Endothelial cell of umbilical vein (primary cell): ENCODE measurements around the gene DYNC1H1. TPM values are rescaled to one million over a fixed set of nuclear protein-coding genes. Genes with fewer than 3 reads are reported as not detected.

ENCODE experiments used
- BruUV-seq: library from RNA; stranded (reverse); fragments of 400-500 nt; replicated peaks from 2 replicates; lab custom pipeline; 2021; lab: Mats Ljungman, UMichigan
- CTCF ChIA-PET: fragments of 300-600, 350-600 bp; sonication (Branson Sonifier 250); formaldehyde crosslinking; loops from one replicate; lab custom pipeline; 2021; ENCODE audit warnings: antibody characterized with exemption, inconsistent platforms; lab: Charles Lee
- POLR2A ChIA-PET: fragments of 300-600, 350-600 bp; sonication (Branson Sonifier 250); formaldehyde crosslinking; loops from one replicate; lab custom pipeline; 2021; ENCODE audit warnings: antibody characterized with exemption, inconsistent platforms; lab: Charles Lee
- DNase-seq: peaks from one replicate; pipeline ENCODE4 v3.0.0-alpha.2; 2011; ENCODE audit warnings: low read depth, low spot score
- FAIRE-seq: peaks from 2 replicates; lab custom pipeline; 2011; peaks lifted over from hg19 to GRCh38; lab: Jason Lieb, UNC
- H2AFZ ChIP-seq: 2 replicates; pipeline ENCODE4 v1.6.0; 2012; ENCODE audit warnings: low read depth, low read length, control low read depth, inconsistent platforms
- H3K27ac ChIP-seq: 2 replicates; pipeline ENCODE4 v1.5.1; 2011; ENCODE audit warnings: low read depth, mild to moderate bottlenecking, control low read depth, low read length, moderate library complexity; ENCODE audit not compliant: insufficient read depth
- H3K27me3 ChIP-seq, 2 experiments: 2 replicates each; pipeline versions ENCODE4 v1.6.0 to v1.6.1; 2011; ENCODE audit warnings: low read length in 2 of 2, mixed read lengths in 1 of 2; ENCODE audit not compliant: control insufficient read depth in 2 of 2, insufficient read depth in 2 of 2
- H3K36me3 ChIP-seq, 2 experiments: 2 replicates in 1 of 2; 3 replicates in 1 of 2; pipeline ENCODE4 v1.5.1; 2011; ENCODE audit warnings: low read length in 2 of 2, mild to moderate bottlenecking in 1 of 2, moderate library complexity in 1 of 2; ENCODE audit not compliant: control insufficient read depth in 2 of 2, insufficient read depth in 2 of 2; ENCODE audit errors: extremely low read depth in 1 of 2
- H3K4me1 ChIP-seq: 3 replicates; pipeline ENCODE4 v1.5.1; 2011; ENCODE audit warnings: mild to moderate bottlenecking, low read length; ENCODE audit not compliant: control insufficient read depth, insufficient read depth; ENCODE audit errors: extremely low read depth
- H3K4me2 ChIP-seq: 2 replicates; pipeline ENCODE4 v1.6.1; 2011; ENCODE audit warnings: low read length, control low read depth, mixed read lengths; ENCODE audit not compliant: insufficient read depth
- H3K4me3 ChIP-seq, 3 experiments: fragments of 200-600 bp in 1 of 3; sonication (generic), shearing (Covaris generic) in 1 of 3; replicated peaks in 1 of 3; 2 replicates each; pipeline ENCODE4 v1.5.1; 2011 to 2016; ENCODE audit warnings: control low read depth in 3 of 3, low read length in 3 of 3, mild to moderate bottlenecking in 2 of 3, inconsistent platforms in 1 of 3, low read depth in 1 of 3, moderate library complexity in 1 of 3; ENCODE audit not compliant: insufficient read depth in 1 of 3
- H3K79me2 ChIP-seq: 2 replicates; pipeline ENCODE4 v1.6.0; 2012; ENCODE audit warnings: low read length, inconsistent platforms; ENCODE audit not compliant: control insufficient read depth, insufficient read depth
- H3K9ac ChIP-seq: replicated peaks from 2 replicates; pipeline ENCODE3; 2011; ENCODE audit warnings: low read length, control low read depth; ENCODE audit not compliant: insufficient read depth; ENCODE audit errors: extremely low read depth
- H3K9me1 ChIP-seq: replicated peaks from 3 replicates; pipeline ENCODE4 v1.6.0; 2011; ENCODE audit warnings: mild to moderate bottlenecking, low read length; ENCODE audit not compliant: control insufficient read depth, insufficient read depth; ENCODE audit errors: extremely low read depth
- H3K9me3 ChIP-seq: replicated peaks from 2 replicates; pipeline ENCODE4 v1.5.1; 2012; ENCODE audit warnings: low read length, inconsistent platforms; ENCODE audit not compliant: control insufficient read depth, insufficient read depth
- H4K20me1 ChIP-seq: replicated peaks from 2 replicates; pipeline ENCODE3; 2011; ENCODE audit warnings: mild to moderate bottlenecking, low read length; ENCODE audit not compliant: control insufficient read depth, insufficient read depth; ENCODE audit errors: extremely low read depth
- EZH2 ChIP-seq: IDR thresholded peaks from 2 replicates; pipeline ENCODE4 v1.6.1; 2012; ENCODE audit warnings: borderline replicate concordance, low read depth, mild to moderate bottlenecking, moderate library complexity, low read length, inconsistent platforms; ENCODE audit not compliant: severe bottlenecking
- FOS ChIP-seq: IDR thresholded peaks from 2 replicates; pipeline ENCODE4 v1.6.1; 2011; ENCODE audit warnings: mild to moderate bottlenecking, low read length, moderate library complexity, borderline replicate concordance; ENCODE audit not compliant: insufficient read depth
- GATA2 ChIP-seq: IDR thresholded peaks from 2 replicates; pipeline ENCODE4 v1.7.0; 2011; ENCODE audit warnings: low read depth, mild to moderate bottlenecking, moderate library complexity, mixed read lengths, low read length; ENCODE audit not compliant: insufficient read length, insufficient read depth
- JUN ChIP-seq: IDR thresholded peaks from 2 replicates; pipeline ENCODE4 v1.6.1; 2011; ENCODE audit warnings: borderline replicate concordance, low read depth; ENCODE audit not compliant: insufficient read length, insufficient read depth
- MYC ChIP-seq: IDR thresholded peaks from one replicate; pipeline ENCODE4 v1.6.1; 2011; ENCODE audit warnings: mild to moderate bottlenecking, low read depth, low read length
- POLR2A ChIP-seq: IDR thresholded peaks from 2 replicates; pipeline ENCODE4 v1.6.1; 2012; ENCODE audit warnings: low read depth, mild to moderate bottlenecking, control low read depth, low read length
- POLR2AphosphoS5 ChIP-seq: IDR thresholded peaks from 2 replicates; pipeline ENCODE4 v1.6.1; 2012; ENCODE audit warnings: low read depth, mild to moderate bottlenecking, control low read depth, low read length, moderate library complexity; ENCODE audit not compliant: insufficient read depth
- dilution Hi-C: fragments of 300-500 bp; cut with MboI; formaldehyde crosslinking; loops from one replicate; pipeline ENCODE4 v1.15.0; 2019; ENCODE audit warnings: low sequenced_read_pairs; ENCODE audit not compliant: extremely low pct_ligation_motif_present
- intact Hi-C: fragments of 100-400 bp; cut with micrococcal nuclease; formaldehyde crosslinking; loops from one replicate; pipeline ENCODE4 v1.10.0; 2022
- polyA plus RNA-seq, 4 experiments: library from polyadenylated mRNA; depleted of rRNA in 3 of 4; stranded (reverse) in 3 of 4; unstranded in 1 of 4; fragments of >200 nt; gene quantifications; 2 replicates each; pipeline versions ENCODE4 v1.2.1 to v1.2.3, GENCODE V29; 2011 to 2012; ENCODE audit warnings: missing spikeins in 1 of 4
- total RNA-seq: library from RNA; stranded (reverse); gene quantifications from 2 replicates; pipeline ENCODE4 v1.2.3, GENCODE V29; 2021
- TF ChIP-seq, protein P1 (sequence below): IDR thresholded peaks from 2 replicates; pipeline ENCODE4 v1.6.1; 2011; ENCODE audit not compliant: insufficient read depth, insufficient read length
- TF ChIP-seq, protein P2 (sequence below), 2 donors: IDR thresholded peaks; 1 replicate in 1 of 2; 2 replicates in 1 of 2; pipeline ENCODE4 v1.5.1; 2011; ENCODE audit warnings: low read length in 2 of 2, mild to moderate bottlenecking in 2 of 2, moderate library complexity in 2 of 2, control low read depth in 1 of 2, inconsistent platforms in 1 of 2, low read depth in 1 of 2; ENCODE audit not compliant: insufficient read depth in 1 of 2; ENCODE audit errors: extremely low read depth in 1 of 2

The DYNC1H1 gene
- total and polyA plus RNA-seq, 2 donors (not counting 3 experiments of a cell fraction or from before 2014, with no cell fraction given), result 254 to 648 TPM

DNA sequence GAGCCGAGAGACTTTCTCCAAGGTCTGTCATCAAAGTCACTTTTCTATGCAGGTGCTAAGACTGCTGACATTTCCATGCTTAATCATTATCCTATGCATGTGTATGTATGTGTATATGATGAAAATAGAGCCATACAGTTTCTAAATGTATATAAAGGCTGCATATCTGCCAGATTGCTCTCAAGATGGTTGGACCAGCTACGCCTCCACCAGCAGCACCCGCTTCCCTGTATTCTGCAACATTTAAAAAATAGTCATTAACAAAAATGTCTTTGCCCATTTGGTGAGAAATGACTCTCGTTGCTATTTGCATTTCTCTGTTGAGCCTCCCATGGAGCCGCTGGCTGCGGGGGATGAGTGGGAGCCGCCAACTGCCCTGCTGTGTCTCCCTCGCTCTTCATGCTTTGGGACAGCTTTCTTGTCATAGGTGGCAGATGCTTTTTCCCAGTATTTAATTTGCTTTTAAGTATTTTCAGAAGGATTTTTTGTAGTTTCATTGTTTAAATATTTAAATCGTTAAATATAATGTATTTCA, 54.7 kb downstream of the DYNC1H1 start:
- BruUV-seq, result no TSS peak
- H4K20me1 ChIP-seq, result no peaks in the 10 kb centered on the region
- FAIRE-seq, result no peak
- no peak for DNase-seq
- POLR2A ChIA-PET, result no interaction called here
- H2AFZ ChIP-seq, result no peak overlapping the region
- dilution Hi-C loops (no loop called here), intact Hi-C loops (no loop called here)
- CTCF ChIA-PET, result no interaction called here
- no peak overlapping the region for H3K4me2 ChIP-seq
- H3K27ac ChIP-seq, result no peak overlapping the region
- TF ChIP-seq, protein P1, sequence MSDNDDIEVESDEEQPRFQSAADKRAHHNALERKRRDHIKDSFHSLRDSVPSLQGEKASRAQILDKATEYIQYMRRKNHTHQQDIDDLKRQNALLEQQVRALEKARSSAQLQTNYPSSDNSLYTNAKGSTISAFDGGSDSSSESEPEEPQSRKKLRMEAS, result no peak
- TF ChIP-seq, protein P2, sequence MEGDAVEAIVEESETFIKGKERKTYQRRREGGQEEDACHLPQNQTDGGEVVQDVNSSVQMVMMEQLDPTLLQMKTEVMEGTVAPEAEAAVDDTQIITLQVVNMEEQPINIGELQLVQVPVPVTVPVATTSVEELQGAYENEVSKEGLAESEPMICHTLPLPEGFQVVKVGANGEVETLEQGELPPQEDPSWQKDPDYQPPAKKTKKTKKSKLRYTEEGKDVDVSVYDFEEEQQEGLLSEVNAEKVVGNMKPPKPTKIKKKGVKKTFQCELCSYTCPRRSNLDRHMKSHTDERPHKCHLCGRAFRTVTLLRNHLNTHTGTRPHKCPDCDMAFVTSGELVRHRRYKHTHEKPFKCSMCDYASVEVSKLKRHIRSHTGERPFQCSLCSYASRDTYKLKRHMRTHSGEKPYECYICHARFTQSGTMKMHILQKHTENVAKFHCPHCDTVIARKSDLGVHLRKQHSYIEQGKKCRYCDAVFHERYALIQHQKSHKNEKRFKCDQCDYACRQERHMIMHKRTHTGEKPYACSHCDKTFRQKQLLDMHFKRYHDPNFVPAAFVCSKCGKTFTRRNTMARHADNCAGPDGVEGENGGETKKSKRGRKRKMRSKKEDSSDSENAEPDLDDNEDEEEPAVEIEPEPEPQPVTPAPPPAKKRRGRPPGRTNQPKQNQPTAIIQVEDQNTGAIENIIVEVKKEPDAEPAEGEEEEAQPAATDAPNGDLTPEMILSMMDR (IDR thresholded peaks at IDR 0.05; ENCODE audit: extremely low read depth in 1 of 2, insufficient read depth in 1 of 2, low read depth in 1 of 2, low read length in 2 of 2), result no peak
- TF ChIP-seq FOS, result no peak
- no peak for TF ChIP-seq GATA2
- no peak for TF ChIP-seq EZH2
- no peak for TF ChIP-seq POLR2A
- TF ChIP-seq POLR2AphosphoS5, result no peak
- TF ChIP-seq MYC, result no peak
- no peak for TF ChIP-seq JUN
- H3K36me3 ChIP-seq, result peaks cover 43 to 66% of the 10 kb centered on the region in 2 experiments
- no peaks in the 10 kb centered on the region for H3K9me1 ChIP-seq
- no peak overlapping the region for H3K9ac ChIP-seq
- no peaks in the 10 kb centered on the region for H3K27me3 ChIP-seq
- H3K79me2 ChIP-seq, result no peaks in the 10 kb centered on the region
- H3K4me3 ChIP-seq, result no peak overlapping the region
- no peaks in the 10 kb centered on the region for H3K9me3 ChIP-seq
- H3K4me1 ChIP-seq, result no peaks in the 10 kb centered on the region
